ENCODE data around the gene BRD4.

BRD4 gene

GRCh38 chr19:15369594-15369891, 37.2 kb upstream of the BRD4 start:
- H3K9ac ChIP-seq (ENCODE audit: low read depth, low read length), result no peak overlapping the region
- H3K36me3 ChIP-seq (ENCODE audit: insufficient read depth, low read length), result peaks cover 99% of the 10 kb centered on the region
- 0 out of 2 replicates have a peak, but pooled peaks cover under 1% of the 10 kb centered on the region for H3K4me1 ChIP-seq (ENCODE audit: insufficient read depth, low read length)
- DNase-seq, result no peak
- TF ChIP-seq EZH2 (IDR thresholded peaks at IDR 0.05; ENCODE audit: borderline replicate concordance, low read depth, low read length, severe bottlenecking) (no peak), CTCF (IDR thresholded peaks at IDR 0.05; ENCODE audit: borderline replicate concordance, extremely low read depth, low read length, poor library complexity, severe bottlenecking) (no peak)
- peaks cover 49% of the 10 kb centered on the region for H3K79me2 ChIP-seq (ENCODE audit: insufficient read depth, low read length)
- ATAC-seq (ENCODE audit: insufficient read depth, low read depth), result no peak
- no peaks in the 10 kb centered on the region for H3K9me3 ChIP-seq (ENCODE audit: insufficient read depth, low read length, severe bottlenecking)
- no peak overlapping the region for H3K4me2 ChIP-seq (ENCODE audit: insufficient read depth, low read length)
- peaks cover 62% of the 10 kb centered on the region for H4K20me1 ChIP-seq (ENCODE audit: insufficient read depth, low read length)
- H3K27me3 ChIP-seq (ENCODE audit: insufficient read depth, low read length, poor library complexity), result no peaks in the 10 kb centered on the region
- H3K4me3 ChIP-seq (ENCODE audit: low read depth in 1 of 2, low read length in 2 of 2), result no peak overlapping the region
- H3K27ac ChIP-seq (ENCODE audit: low read length), result no peak overlapping the region
- no peak overlapping the region for H2AFZ ChIP-seq (ENCODE audit: low read depth, low read length)

- Histone ChIP-seq H3K9ac (ENCODE audit: low read depth, low read length) (no peak overlapping the region), H3K27ac (ENCODE audit: low read length) (no peak overlapping the region), H3K4me1 (ENCODE audit: insufficient read depth, low read length) (no peaks in the 10 kb centered on the region), H3K4me3 (ENCODE audit: low read depth in 1 of 2, low read length in 2 of 2) (no peak overlapping the region), H4K20me1 (ENCODE audit: insufficient read depth, low read length) (peaks cover 57% of the 10 kb centered on the region), H3K4me2 (ENCODE audit: insufficient read depth, low read length) (no peak overlapping the region), H3K36me3 (ENCODE audit: insufficient read depth, low read length) (peaks cover 97% of the 10 kb centered on the region), H2AFZ (ENCODE audit: low read depth, low read length) (no peak overlapping the region), H3K9me3 (ENCODE audit: insufficient read depth, low read length, severe bottlenecking) (no peaks in the 10 kb centered on the region), H3K27me3 (ENCODE audit: insufficient read depth, low read length, poor library complexity) (no peaks in the 10 kb centered on the region), H3K79me2 (ENCODE audit: insufficient read depth, low read length) (peaks cover 43% of the 10 kb centered on the region)
- no peak for DNase-seq
- TF ChIP-seq EZH2 (IDR thresholded peaks at IDR 0.05; ENCODE audit: borderline replicate concordance, low read depth, low read length, severe bottlenecking), result no peak
- no peak for TF ChIP-seq CTCF (IDR thresholded peaks at IDR 0.05; ENCODE audit: borderline replicate concordance, extremely low read depth, low read length, poor library complexity, severe bottlenecking)
- ATAC-seq (ENCODE audit: insufficient read depth, low read depth), result no peak
These were observed 36.7 kb upstream of the BRD4 start for GRCh38 chr19:15368798-15369593.

- Histone ChIP-seq H3K4me2 (ENCODE audit: insufficient read depth, low read length) (no peak overlapping the region), H3K4me1 (ENCODE audit: insufficient read depth, low read length) (no peaks in the 10 kb centered on the region), H3K36me3 (ENCODE audit: insufficient read depth, low read length) (peaks cover 88% of the 10 kb centered on the region), H3K27me3 (ENCODE audit: insufficient read depth, low read length, poor library complexity) (no peaks in the 10 kb centered on the region), H3K27ac (ENCODE audit: low read length) (no peak overlapping the region), H3K9me3 (ENCODE audit: insufficient read depth, low read length, severe bottlenecking) (no peaks in the 10 kb centered on the region), H4K20me1 (ENCODE audit: insufficient read depth, low read length) (peaks cover 48% of the 10 kb centered on the region), H3K4me3 (ENCODE audit: low read depth in 1 of 2, low read length in 2 of 2) (no peak overlapping the region), H3K9ac (ENCODE audit: low read depth, low read length) (no peak overlapping the region), H3K79me2 (ENCODE audit: insufficient read depth, low read length) (peaks cover 35% of the 10 kb centered on the region), H2AFZ (ENCODE audit: low read depth, low read length) (no peak overlapping the region)
- DNase-seq (no peak), ATAC-seq (ENCODE audit: insufficient read depth, low read depth) (no peak)
- TF ChIP-seq EZH2 (IDR thresholded peaks at IDR 0.05; ENCODE audit: borderline replicate concordance, low read depth, low read length, severe bottlenecking) (no peak), CTCF (IDR thresholded peaks at IDR 0.05; ENCODE audit: borderline replicate concordance, extremely low read depth, low read length, poor library complexity, severe bottlenecking) (no peak)
These were observed 35.8 kb upstream of the BRD4 start for GRCh38 chr19:15368051-15368632.

All from DND-41 (cell line).